LNCaP clone FGC (cell line): ENCODE data around the gene CCNL2.
"Not testable (repeated sequence)": the region's sequence is repeated elsewhere in the genome, so short reads cannot be mapped to it uniquely, and the experiment has no call there.

Experiments used
- DNase-seq: peaks from one replicate; pipeline ENCODE4 v3.0.0-alpha.2; 2011; ENCODE audit warnings: low read depth
- H3K4me3 ChIP-seq: 2 replicates; pipeline ENCODE4 v1.5.1; 2011; ENCODE audit warnings: mild to moderate bottlenecking, low read depth, low read length, control low read depth
- CTCF ChIP-seq: IDR thresholded peaks from 2 replicates; pipeline ENCODE4 v1.5.1; 2012; ENCODE audit warnings: mild to moderate bottlenecking; ENCODE audit not compliant: control insufficient read depth, insufficient read depth; ENCODE audit errors: extremely low read depth

The CCNL2 gene

GRCh38 chr1:1421907-1422464, 22.9 kb upstream of the CCNL2 start:
- DNase-seq: no peak
- H3K4me3 ChIP-seq: no peak overlapping the region
- no peak for TF ChIP-seq CTCF

GRCh38 chr1:1421147-1421906, 22.2 kb upstream of the CCNL2 start, which contains the start of gene ANKRD65:
Gene ANKRD65 (minus strand): TSS chr1:1421276. CDS start chr1:1421005, 271 bp downstream.
- TF ChIP-seq CTCF: no peak
- H3K4me3 ChIP-seq: no peak within 1 kb of the TSS
- DNase-seq: no peak

- no peak for DNase-seq
- no peak for TF ChIP-seq CTCF
- H3K4me3 ChIP-seq: no peak overlapping the region
These were observed 21.6 kb upstream of the CCNL2 start for GRCh38 chr1:1420654-1421141.

- no peak overlapping the region for H3K4me3 ChIP-seq
- no peak for DNase-seq
- TF ChIP-seq CTCF: no peak
These were observed 20.9 kb upstream of the CCNL2 start for GRCh38 chr1:1419813-1420653.

GRCh38 chr1:1419363-1419812, 20.3 kb upstream of the CCNL2 start:
- no peak for DNase-seq
- no peak for TF ChIP-seq CTCF
- no peak overlapping the region for H3K4me3 ChIP-seq

GRCh38 chr1:1418464-1419362, 19.6 kb upstream of the CCNL2 start:
- no peak for DNase-seq
- no peak for TF ChIP-seq CTCF
- H3K4me3 ChIP-seq: no peak overlapping the region

- H3K4me3 ChIP-seq, DNase-seq: not testable (repeated sequence)
These were observed 18.8 kb upstream of the CCNL2 start for GRCh38 chr1:1417825-1418463.

- not testable (repeated sequence) for H3K4me3 ChIP-seq, DNase-seq
These were observed 18.3 kb upstream of the CCNL2 start for GRCh38 chr1:1417396-1417795.
